Astrocyte (in vitro differentiated cells and primary cell): ENCODE results near the gene C1QB. TPM values are rescaled to one million over a fixed set of nuclear protein-coding genes. Genes with fewer than 3 reads are reported as not detected.

Source experiments
- DNase-seq: peaks from one replicate; pipeline ENCODE4 v3.0.0-alpha.2; 2010; ENCODE audit warnings: low read depth
- FAIRE-seq: peaks from 2 replicates; lab custom pipeline; 2011; peaks lifted over from hg19 to GRCh38; lab: Jason Lieb, UNC
- H2AFZ ChIP-seq: 2 replicates; pipeline ENCODE4 v1.6.0; 2012; ENCODE audit warnings: low read depth, low read length, inconsistent platforms
- H3K27ac ChIP-seq: 2 replicates; pipeline ENCODE4 v1.5.1; 2011; ENCODE audit warnings: low read depth, low read length, inconsistent platforms
- H3K27me3 ChIP-seq: 2 replicates; pipeline ENCODE4 v1.6.0; 2011; ENCODE audit warnings: low read length, inconsistent platforms; ENCODE audit not compliant: insufficient read depth
- H3K36me3 ChIP-seq: 2 replicates; pipeline ENCODE4 v1.5.1; 2011; ENCODE audit warnings: low read length, inconsistent platforms; ENCODE audit not compliant: insufficient read depth
- H3K4me1 ChIP-seq: 2 replicates; pipeline ENCODE4 v1.5.1; 2011; ENCODE audit warnings: low read length, inconsistent platforms; ENCODE audit not compliant: insufficient read depth
- H3K4me2 ChIP-seq: 2 replicates; pipeline ENCODE4 v1.6.0; 2012; ENCODE audit warnings: low read length, inconsistent platforms
- H3K4me3 ChIP-seq: 2 replicates; pipeline ENCODE4 v1.5.1; 2011; ENCODE audit warnings: low read depth, mild to moderate bottlenecking, low read length, inconsistent platforms; ENCODE audit not compliant: insufficient read depth
- H3K79me2 ChIP-seq: 2 replicates; pipeline ENCODE4 v1.6.0; 2012; ENCODE audit warnings: mild to moderate bottlenecking, low read length, inconsistent platforms; ENCODE audit not compliant: insufficient read depth
- H3K9ac ChIP-seq: 2 replicates; pipeline ENCODE4 v1.6.0; 2012; ENCODE audit warnings: mild to moderate bottlenecking, low read length, inconsistent platforms
- H3K9me3 ChIP-seq: 2 replicates; pipeline ENCODE4 v1.5.1; 2012; ENCODE audit warnings: low read depth, mild to moderate bottlenecking, low read length, inconsistent platforms; ENCODE audit not compliant: insufficient read depth
- H4K20me1 ChIP-seq: 2 replicates; pipeline ENCODE4 v1.6.0; 2012; ENCODE audit warnings: low read length, inconsistent platforms; ENCODE audit not compliant: insufficient read depth
- H3K27ac Mint-ChIP-seq: one replicate; pipeline ENCODE4 v1.8.0; 2021; ENCODE audit warnings: mild to moderate bottlenecking, mixed read lengths; ENCODE audit not compliant: unreplicated experiment
- H3K27me3 Mint-ChIP-seq: one replicate; pipeline ENCODE4 v1.8.0; 2021; ENCODE audit warnings: low read depth, mixed read lengths; ENCODE audit not compliant: unreplicated experiment
- H3K36me3 Mint-ChIP-seq: one replicate; pipeline ENCODE4 v1.8.0; 2021; ENCODE audit warnings: low read depth, mixed read lengths; ENCODE audit not compliant: unreplicated experiment
- H3K4me1 Mint-ChIP-seq: one replicate; pipeline ENCODE4 v1.8.0; 2021; ENCODE audit warnings: low read depth, mixed read lengths; ENCODE audit not compliant: unreplicated experiment
- H3K4me3 Mint-ChIP-seq: one replicate; pipeline ENCODE4 v1.8.0; 2021; ENCODE audit warnings: mild to moderate bottlenecking, moderate library complexity, mixed read lengths; ENCODE audit not compliant: unreplicated experiment
- H3K9me3 Mint-ChIP-seq: one replicate; pipeline ENCODE4 v1.8.0; 2021; ENCODE audit warnings: mild to moderate bottlenecking, mixed read lengths; ENCODE audit not compliant: unreplicated experiment
- EZH2 ChIP-seq: IDR thresholded peaks from 2 replicates; pipeline ENCODE4 v1.6.1; 2012; ENCODE audit warnings: mild to moderate bottlenecking, low read length, inconsistent platforms; ENCODE audit not compliant: insufficient read depth
- total RNA-seq: library from RNA; stranded (reverse); gene quantifications from 2 replicates; pipeline ENCODE4 v1.2.1, GENCODE V29; 2021
- TF ChIP-seq, protein P1 (sequence below): IDR thresholded peaks from 2 replicates; pipeline ENCODE4 v1.5.1; 2011; ENCODE audit warnings: low read depth, mild to moderate bottlenecking, inconsistent platforms, low read length, moderate library complexity; ENCODE audit not compliant: insufficient read depth

C1QB gene
- total RNA-seq, 1 donor from 2014 or later = not detected

DNA sequence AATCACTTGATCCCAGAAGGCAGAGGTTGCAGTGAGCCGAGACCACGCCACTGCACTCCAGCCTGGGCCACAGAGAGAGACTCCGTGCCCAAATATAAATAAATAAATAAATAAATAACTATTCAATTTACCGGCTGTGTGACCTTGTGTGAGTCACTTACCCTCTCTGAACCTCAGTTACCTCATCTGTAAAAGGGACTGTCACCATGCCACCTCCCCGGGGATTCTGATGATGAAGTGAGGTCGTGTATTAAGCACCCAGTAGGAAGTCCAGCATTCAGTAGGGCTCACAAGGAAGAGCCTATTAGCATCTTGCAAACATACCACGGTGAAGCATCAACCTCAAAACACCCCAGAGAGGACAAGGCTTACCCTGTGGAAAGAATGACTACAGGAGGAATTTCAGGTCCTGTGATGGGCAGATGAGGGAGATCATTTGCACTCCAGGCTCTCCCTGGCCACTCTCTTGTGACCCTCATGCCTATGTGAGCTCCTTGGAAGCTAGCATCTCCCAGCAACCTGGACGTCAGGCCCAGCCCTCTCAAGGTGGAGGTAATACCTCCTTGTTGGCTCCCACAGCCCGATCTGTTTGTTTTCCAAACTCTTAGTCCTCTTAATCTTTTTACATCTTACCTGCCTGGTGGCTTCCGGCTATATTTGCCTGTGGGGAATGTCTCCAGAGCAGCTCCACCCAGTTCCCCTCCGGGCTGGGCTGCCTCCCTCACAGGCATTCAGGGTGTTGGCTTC, 24.2 kb upstream of the C1QB start:
- Histone ChIP-seq H3K9ac (no peak overlapping the region), H3K9me3 (no peaks in the 10 kb centered on the region), H3K27ac (no peak overlapping the region), H3K4me1 (no peaks in the 10 kb centered on the region), H4K20me1 (no peaks in the 10 kb centered on the region), H3K27me3 (peaks cover 60% of the 10 kb centered on the region), H3K79me2 (no peaks in the 10 kb centered on the region), H3K36me3 (no peaks in the 10 kb centered on the region), H3K4me2 (no peak overlapping the region), H3K4me3 (no peak overlapping the region), H2AFZ (no peak overlapping the region)
- Mint-ChIP-seq H3K36me3 (peaks cover 2% of the 10 kb centered on the region), H3K9me3 (peaks cover 3% of the 10 kb centered on the region), H3K4me3 (no peak overlapping the region), H3K27me3 (peaks cover 62% of the 10 kb centered on the region), H3K4me1 (no peaks in the 10 kb centered on the region), H3K27ac (no peak overlapping the region)
- FAIRE-seq (no peak), DNase-seq (no peak)
- TF ChIP-seq, protein P1, sequence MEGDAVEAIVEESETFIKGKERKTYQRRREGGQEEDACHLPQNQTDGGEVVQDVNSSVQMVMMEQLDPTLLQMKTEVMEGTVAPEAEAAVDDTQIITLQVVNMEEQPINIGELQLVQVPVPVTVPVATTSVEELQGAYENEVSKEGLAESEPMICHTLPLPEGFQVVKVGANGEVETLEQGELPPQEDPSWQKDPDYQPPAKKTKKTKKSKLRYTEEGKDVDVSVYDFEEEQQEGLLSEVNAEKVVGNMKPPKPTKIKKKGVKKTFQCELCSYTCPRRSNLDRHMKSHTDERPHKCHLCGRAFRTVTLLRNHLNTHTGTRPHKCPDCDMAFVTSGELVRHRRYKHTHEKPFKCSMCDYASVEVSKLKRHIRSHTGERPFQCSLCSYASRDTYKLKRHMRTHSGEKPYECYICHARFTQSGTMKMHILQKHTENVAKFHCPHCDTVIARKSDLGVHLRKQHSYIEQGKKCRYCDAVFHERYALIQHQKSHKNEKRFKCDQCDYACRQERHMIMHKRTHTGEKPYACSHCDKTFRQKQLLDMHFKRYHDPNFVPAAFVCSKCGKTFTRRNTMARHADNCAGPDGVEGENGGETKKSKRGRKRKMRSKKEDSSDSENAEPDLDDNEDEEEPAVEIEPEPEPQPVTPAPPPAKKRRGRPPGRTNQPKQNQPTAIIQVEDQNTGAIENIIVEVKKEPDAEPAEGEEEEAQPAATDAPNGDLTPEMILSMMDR = no peak
- TF ChIP-seq EZH2 = no peak

DNA sequence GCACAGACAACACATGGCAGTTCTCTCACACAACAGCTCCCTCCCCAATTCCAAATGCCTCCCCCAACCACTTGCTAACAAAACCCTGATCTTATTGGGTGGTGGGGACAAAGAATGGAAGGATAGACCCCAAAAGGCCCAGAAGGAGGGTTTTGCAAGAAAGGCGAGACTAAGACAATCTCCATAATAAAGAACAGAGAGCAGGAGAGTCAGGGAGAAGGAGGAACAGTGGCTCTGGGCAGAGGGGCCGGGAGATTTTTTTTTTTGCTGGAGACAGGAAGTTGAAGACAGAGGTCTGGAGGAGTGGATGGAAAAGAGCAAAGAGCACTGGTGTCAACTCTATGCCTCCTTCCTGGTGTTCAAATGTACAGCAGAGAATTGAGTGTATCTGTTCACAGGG, 23.1 kb upstream of the C1QB start:
- peaks cover 3% of the 10 kb centered on the region for H3K9me3 Mint-ChIP-seq
- Histone ChIP-seq H3K4me1 (no peaks in the 10 kb centered on the region), H3K9ac (no peak overlapping the region), H3K27ac (no peak overlapping the region), H3K4me2 (no peak overlapping the region), H3K36me3 (no peaks in the 10 kb centered on the region), H3K27me3 (peaks cover 60% of the 10 kb centered on the region), H4K20me1 (no peaks in the 10 kb centered on the region), H3K79me2 (no peaks in the 10 kb centered on the region), H2AFZ (no peak overlapping the region), H3K4me3 (no peak overlapping the region), H3K9me3 (no peaks in the 10 kb centered on the region)
- peaks cover 53% of the 10 kb centered on the region for H3K27me3 Mint-ChIP-seq
- FAIRE-seq = no peak
- H3K27ac Mint-ChIP-seq = no peak overlapping the region
- TF ChIP-seq EZH2 = no peak
- TF ChIP-seq, protein P1 = no peak
- H3K36me3 Mint-ChIP-seq = peaks cover 2% of the 10 kb centered on the region
- no peak for DNase-seq
- H3K4me1 Mint-ChIP-seq = no peaks in the 10 kb centered on the region
- H3K4me3 Mint-ChIP-seq = no peak overlapping the region
